LNCaP clone FGC (cell line): ENCODE data around the gene LIX1.
"Not testable (repeated sequence)": the region's sequence is repeated elsewhere in the genome, so short reads cannot be mapped to it uniquely, and the experiment has no call there.

Source experiments
- DNase-seq: peaks from one replicate; pipeline ENCODE4 v3.0.0-alpha.2; 2011; ENCODE audit warnings: low read depth
- H3K4me3 ChIP-seq: 2 replicates; pipeline ENCODE4 v1.5.1; 2011; ENCODE audit warnings: mild to moderate bottlenecking, low read depth, low read length, control low read depth
- CTCF ChIP-seq: IDR thresholded peaks from 2 replicates; pipeline ENCODE4 v1.5.1; 2012; ENCODE audit warnings: mild to moderate bottlenecking; ENCODE audit not compliant: control insufficient read depth, insufficient read depth; ENCODE audit errors: extremely low read depth

LIX1 gene

GRCh38 chr5:97090944-97091343 lies 51.5 kb downstream of the LIX1 start:
- H3K4me3 ChIP-seq = no peak overlapping the region
- TF ChIP-seq CTCF = no peak
- DNase-seq = no peak

GRCh38 chr5:97089149-97089801 lies 53.1 kb downstream of the LIX1 start:
- no peak for DNase-seq
- TF ChIP-seq CTCF = no peak
- H3K4me3 ChIP-seq = no peak overlapping the region

GRCh38 chr5:97088774-97089148 lies 53.6 kb downstream of the LIX1 start:
- TF ChIP-seq CTCF = no peak

GRCh38 chr5:97087138-97087537 lies 55.3 kb downstream of the LIX1 start:
- no peak overlapping the region for H3K4me3 ChIP-seq
- no peak for TF ChIP-seq CTCF
- no peak for DNase-seq

More at GRCh38 chr5:97088774-97089148, 53.6 kb downstream of the LIX1 start:
- no peak overlapping the region for H3K4me3 ChIP-seq
- DNase-seq = no peak

GRCh38 chr5:97085459-97086181 lies 56.8 kb downstream of the LIX1 start:
- no peak for DNase-seq
- TF ChIP-seq CTCF = no peak
- no peak overlapping the region for H3K4me3 ChIP-seq

GRCh38 chr5:97084782-97085458 lies 57.5 kb downstream of the LIX1 start:
- DNase-seq, H3K4me3 ChIP-seq: not testable (repeated sequence)

- TF ChIP-seq CTCF = no peak
- no peak for DNase-seq
- no peak overlapping the region for H3K4me3 ChIP-seq
These were observed 63.3 kb downstream of the LIX1 start for GRCh38 chr5:97078958-97079743.
